AG04450 (cell line): ENCODE results near the gene VBP1. TPM values are rescaled to one million over a fixed set of nuclear protein-coding genes. Genes with fewer than 3 reads are reported as not detected.
"Not testable (repeated sequence)": the region's sequence is repeated elsewhere in the genome, so short reads cannot be mapped to it uniquely, and the experiment has no call there.

Experiments
- CTCF ChIA-PET: fragments of 300-600, 350-600 bp; formaldehyde crosslinking; extraction: SDS; loops from one replicate; lab custom pipeline; 2022; ENCODE audit warnings: antibody characterized with exemption, inconsistent platforms; lab: Charles Lee
- POLR2A ChIA-PET: fragments of 350-600 bp; formaldehyde crosslinking; extraction: SDS; loops from one replicate; lab custom pipeline; 2021; ENCODE audit warnings: antibody characterized with exemption, inconsistent platforms; lab: Yijun Ruan, JAX
- DNase-seq: peaks from one replicate; pipeline ENCODE4 v3.0.0-alpha.2; 2011; ENCODE audit warnings: low read depth, low spot score
- H3K27ac ChIP-seq: one replicate; pipeline ENCODE4 v1.5.1; 2012; ENCODE audit warnings: low read depth, low read length, control low read depth
- H3K27me3 ChIP-seq: one replicate; pipeline ENCODE4 v1.6.0; 2012; ENCODE audit warnings: low read length; ENCODE audit not compliant: control insufficient read depth, insufficient read depth
- H3K4me3 ChIP-seq: 2 replicates; pipeline ENCODE4 v1.5.1; 2011; ENCODE audit warnings: mild to moderate bottlenecking, low read depth, low read length, control low read depth
- H3K9me3 ChIP-seq: 2 replicates; pipeline ENCODE4 v1.5.1; 2012; ENCODE audit warnings: low read length; ENCODE audit not compliant: control insufficient read depth, insufficient read depth
- CTCF ChIP-seq: IDR thresholded peaks from 2 replicates; pipeline ENCODE4 v1.5.1; 2011; ENCODE audit warnings: low read depth, low read length, control low read depth, inconsistent platforms
- polyA plus RNA-seq: library from polyadenylated mRNA; depleted of rRNA; stranded (reverse); fragments of >200 nt; gene quantifications from 2 replicates; pipeline ENCODE4 v1.2.3, GENCODE V29; 2011

Gene VBP1
- polyA plus RNA-seq, 1 experiment: 61.4 TPM

- ChIA-PET POLR2A (no interaction called here), CTCF (interaction anchor here (1.9 kb wide), 1 partner anchor 303 kb away, joined by 7 read pairs; no protein-coding TSS in a partner anchor)
- Histone ChIP-seq H3K9me3 (no peaks in the 10 kb centered on the region), H3K4me3 (no peak overlapping the region), H3K27ac (no peak overlapping the region), H3K27me3 (no peaks in the 10 kb centered on the region)
- no peak for DNase-seq
- TF ChIP-seq CTCF: no peak
Measured at GRCh38 chrX:155221351-155221750, 5.1 kb downstream of the VBP1 start.

- H3K27ac ChIP-seq, H3K4me3 ChIP-seq, CTCF ChIA-PET, H3K27me3 ChIP-seq, POLR2A ChIA-PET, DNase-seq, H3K9me3 ChIP-seq: not testable (repeated sequence)
Measured at GRCh38 chrX:155223746-155224145, 7.5 kb downstream of the VBP1 start.

GRCh38 chrX:155225774-155226173 is 9.5 kb downstream of the VBP1 start:
- TF ChIP-seq CTCF: no peak
- ChIA-PET CTCF (interaction anchor here (3.8 kb wide), 1 partner anchor 9 kb away, joined by 35 read pairs; the partner anchor contains the start of gene VBP1), POLR2A (no interaction called here)
- DNase-seq: no peak
- Histone ChIP-seq H3K9me3 (no peaks in the 10 kb centered on the region), H3K27ac (no peak overlapping the region), H3K4me3 (no peak overlapping the region), H3K27me3 (no peaks in the 10 kb centered on the region)

- CTCF ChIA-PET: no interaction called here
- no peak for DNase-seq
- no peaks in the 10 kb centered on the region for H3K9me3 ChIP-seq
- no peak overlapping the region for H3K27ac ChIP-seq
- no peaks in the 10 kb centered on the region for H3K27me3 ChIP-seq
- no peak overlapping the region for H3K4me3 ChIP-seq
- POLR2A ChIA-PET: no interaction called here
- no peak for TF ChIP-seq CTCF
Measured at GRCh38 chrX:155231163-155231562, 14.9 kb downstream of the VBP1 start.

- H3K27me3 ChIP-seq: no peaks in the 10 kb centered on the region
- no peak for TF ChIP-seq CTCF
- CTCF ChIA-PET: interaction anchor here (1.1 kb wide), 1 partner anchor 20 kb away, joined by 4 read pairs; the partner anchor contains the start of gene VBP1
- DNase-seq: no peak
- no peak overlapping the region for H3K27ac ChIP-seq
- POLR2A ChIA-PET: no interaction called here
- H3K4me3 ChIP-seq: no peak overlapping the region
- H3K9me3 ChIP-seq: no peaks in the 10 kb centered on the region
Measured at GRCh38 chrX:155235891-155236290, 19.6 kb downstream of the VBP1 start.
